Suprapubic skin (tissue), 4 donors: ENCODE measurements around the gene KIF4A. TPM values are rescaled to one million over a fixed set of nuclear protein-coding genes. Genes with fewer than 3 reads are reported as not detected.

ENCODE experiments used
- DNase-seq, 2 donors: peaks; one replicate each; pipeline ENCODE4 v3.0.0-alpha.2; 2019; ENCODE audit warnings: low spot score in 2 of 2
- H3K27ac ChIP-seq: fragments of 200-600 bp; sonication (generic); one replicate; pipeline ENCODE4 v1.5.1; 2019
- H3K27me3 ChIP-seq: fragments of 200-600 bp; sonication (generic); one replicate; pipeline ENCODE4 v1.5.1; 2019
- H3K36me3 ChIP-seq: fragments of 200-600 bp; sonication (generic); one replicate; pipeline ENCODE4 v1.5.1; 2019
- H3K4me1 ChIP-seq: fragments of 200-600 bp; sonication (generic); one replicate; pipeline ENCODE4 v1.5.1; 2019
- H3K4me3 ChIP-seq: fragments of 200-600 bp; sonication (generic); one replicate; pipeline ENCODE4 v1.5.1; 2019; ENCODE audit warnings: mild to moderate bottlenecking
- H3K9me3 ChIP-seq: fragments of 200-600 bp; sonication (generic); one replicate; pipeline ENCODE4 v1.5.1; 2019
- EP300 ChIP-seq: sonication (generic); formaldehyde crosslinking; IDR thresholded peaks from one replicate; pipeline ENCODE4 v1.6.1; 2017; ENCODE audit warnings: antibody characterized with exemption
- POLR2A ChIP-seq, 2 donors: fragments of 450-650 bp; IDR thresholded peaks; one replicate each; pipeline ENCODE4 v1.6.1; 2017; ENCODE audit warnings: antibody characterized with exemption in 2 of 2, mild to moderate bottlenecking in 2 of 2, moderate library complexity in 2 of 2
- POLR2AphosphoS5 ChIP-seq, 3 donors: sonication (generic); formaldehyde crosslinking; IDR thresholded peaks; one replicate each; pipeline ENCODE4 v1.6.1; 2017; ENCODE audit warnings: antibody characterized with exemption in 3 of 3
- WGBS: methylation state at CpG from one replicate; pipeline ENCODE4 v1.1.5; 2018; 5-methylcytosine and 5-hydroxymethylcytosine counted together
- total RNA-seq, 4 donors: library from RNA; depleted of rRNA; stranded (reverse); fragments of >200 nt; gene quantifications; one replicate each; pipeline ENCODE4 v1.1.0, GENCODE V29; 2016
- TF ChIP-seq, protein P1 (sequence below), 2 donors: fragments of 200-600 bp in 1 of 2; fragments of 450-650 bp in 1 of 2; sonication (generic) in 1 of 2; IDR thresholded peaks; one replicate each; pipeline ENCODE4 v1.5.1; 2016 to 2019; ENCODE audit warnings: antibody characterized with exemption in 2 of 2, mild to moderate bottlenecking in 1 of 2, moderate library complexity in 1 of 2

The KIF4A gene
- total RNA-seq, 4 donors from 2014 or later, result 1.4 to 2.3 (median 1.9) TPM

- TF ChIP-seq, protein P1, sequence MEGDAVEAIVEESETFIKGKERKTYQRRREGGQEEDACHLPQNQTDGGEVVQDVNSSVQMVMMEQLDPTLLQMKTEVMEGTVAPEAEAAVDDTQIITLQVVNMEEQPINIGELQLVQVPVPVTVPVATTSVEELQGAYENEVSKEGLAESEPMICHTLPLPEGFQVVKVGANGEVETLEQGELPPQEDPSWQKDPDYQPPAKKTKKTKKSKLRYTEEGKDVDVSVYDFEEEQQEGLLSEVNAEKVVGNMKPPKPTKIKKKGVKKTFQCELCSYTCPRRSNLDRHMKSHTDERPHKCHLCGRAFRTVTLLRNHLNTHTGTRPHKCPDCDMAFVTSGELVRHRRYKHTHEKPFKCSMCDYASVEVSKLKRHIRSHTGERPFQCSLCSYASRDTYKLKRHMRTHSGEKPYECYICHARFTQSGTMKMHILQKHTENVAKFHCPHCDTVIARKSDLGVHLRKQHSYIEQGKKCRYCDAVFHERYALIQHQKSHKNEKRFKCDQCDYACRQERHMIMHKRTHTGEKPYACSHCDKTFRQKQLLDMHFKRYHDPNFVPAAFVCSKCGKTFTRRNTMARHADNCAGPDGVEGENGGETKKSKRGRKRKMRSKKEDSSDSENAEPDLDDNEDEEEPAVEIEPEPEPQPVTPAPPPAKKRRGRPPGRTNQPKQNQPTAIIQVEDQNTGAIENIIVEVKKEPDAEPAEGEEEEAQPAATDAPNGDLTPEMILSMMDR (IDR thresholded peaks at IDR 0.05), result no peak
- TF ChIP-seq POLR2AphosphoS5 (IDR thresholded peaks at IDR 0.05) (no peak), POLR2A (IDR thresholded peaks at IDR 0.05) (no peak), EP300 (no peak)
- no peaks in the 10 kb centered on the region for H3K9me3 ChIP-seq
- H3K4me3 ChIP-seq, result no peak overlapping the region
- H3K4me1 ChIP-seq, result peaks cover 12% of the 10 kb centered on the region
- WGBS, result 89% methylated on average over 14 of the region's 14 CpGs
- no peak for DNase-seq
- H3K27ac ChIP-seq, result no peak overlapping the region
- no peaks in the 10 kb centered on the region for H3K36me3 ChIP-seq
- peaks cover 14% of the 10 kb centered on the region for H3K27me3 ChIP-seq
Measured at GRCh38 chrX:70449457-70449966, 159.6 kb downstream of the KIF4A start.

GRCh38 chrX:70452143-70452733 is 162.3 kb downstream of the KIF4A start:
- Histone ChIP-seq H3K4me3 (peak overlapping the region; percentile 59), H3K36me3 (no peaks in the 10 kb centered on the region), H3K27ac (peak overlapping the region; percentile 27), H3K9me3 (no peaks in the 10 kb centered on the region), H3K4me1 (peaks cover 16% of the 10 kb centered on the region), H3K27me3 (no peaks in the 10 kb centered on the region)
- TF ChIP-seq EP300, result no peak
- no peak for TF ChIP-seq POLR2A (IDR thresholded peaks at IDR 0.05)
- no peak for TF ChIP-seq POLR2AphosphoS5 (IDR thresholded peaks at IDR 0.05)
- TF ChIP-seq, protein P1 (IDR thresholded peaks at IDR 0.05), result peak; percentile 54 to 66
- no peak for DNase-seq
- 38% methylated on average over 31 of the region's 39 CpGs for WGBS

DNA sequence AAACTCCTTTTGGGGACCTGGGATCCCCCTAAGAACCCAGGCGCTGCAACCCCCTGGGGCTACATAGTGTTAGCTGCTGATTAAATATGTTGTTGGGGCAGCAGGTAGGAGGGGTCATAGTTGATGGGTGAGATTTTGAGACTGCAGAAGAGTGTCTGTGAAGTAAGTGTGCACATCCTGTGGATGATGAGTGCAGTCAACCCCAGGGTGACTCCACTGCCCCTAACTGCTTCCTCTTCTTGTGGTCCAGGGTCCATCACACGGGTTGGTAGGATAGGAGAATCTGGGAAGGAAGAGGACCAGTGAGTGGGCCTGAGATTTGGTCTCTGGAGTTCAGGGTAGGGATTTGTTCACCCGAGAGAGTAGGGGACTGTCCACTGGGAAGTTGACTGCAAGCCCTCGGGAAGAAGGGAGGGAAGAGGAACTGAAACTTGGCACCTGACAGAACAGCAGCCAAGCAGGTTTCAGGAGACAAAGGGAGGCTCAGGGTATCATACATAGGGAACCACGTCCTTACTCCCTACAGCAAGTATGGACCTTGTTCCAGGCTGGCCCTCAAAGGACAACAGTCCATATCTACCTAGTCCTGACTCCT is 163.2 kb downstream of the KIF4A start:
- Histone ChIP-seq H3K36me3 (no peaks in the 10 kb centered on the region), H3K4me1 (peaks cover 16% of the 10 kb centered on the region), H3K27ac (peak overlapping the region; percentile 27), H3K9me3 (no peaks in the 10 kb centered on the region), H3K4me3 (peak overlapping the region; percentile 59), H3K27me3 (no peaks in the 10 kb centered on the region)
- TF ChIP-seq, protein P1 (IDR thresholded peaks at IDR 0.05), result no peak
- TF ChIP-seq EP300, result no peak
- no peak for TF ChIP-seq POLR2AphosphoS5 (IDR thresholded peaks at IDR 0.05)
- no peak for TF ChIP-seq POLR2A (IDR thresholded peaks at IDR 0.05)
- DNase-seq, result no peak
- WGBS, result 48% methylated on average over 5 of the region's 5 CpGs

GRCh38 chrX:70454441-70455365 is 164.8 kb downstream of the KIF4A start:
- no peak for DNase-seq
- 27% methylated on average over 34 of the region's 48 CpGs for WGBS

More at GRCh38 chrX:70454441-70455365, 164.8 kb downstream of the KIF4A start:
- TF ChIP-seq, protein P1 (IDR thresholded peaks at IDR 0.05), result peak; percentile 27 to 77
- TF ChIP-seq POLR2AphosphoS5 (IDR thresholded peaks at IDR 0.05), result no peak
- Histone ChIP-seq H3K4me3 (peak overlapping the region; percentile 54), H3K27me3 (no peaks in the 10 kb centered on the region), H3K27ac (peak overlapping the region; percentile 78), H3K9me3 (no peaks in the 10 kb centered on the region), H3K36me3 (no peaks in the 10 kb centered on the region), H3K4me1 (peaks cover 16% of the 10 kb centered on the region)
